GM23338 (cell line): ENCODE data around the gene PRR29. TPM values are rescaled to one million over a fixed set of nuclear protein-coding genes. Genes with fewer than 3 reads are reported as not detected.

Experiments used
- ATAC-seq: fragments of 200-7000 bp; cut with Tn5 transposase; 3 replicates; pipeline ENCODE4 v1.9.1; 2020
- DNase-seq: peaks from one replicate; pipeline ENCODE4 v3.0.0-alpha.2; 2015; ENCODE audit warnings: low spot score
- H2AFZ ChIP-seq: fragments of 200-600 bp; sonication (generic); 2 replicates; pipeline ENCODE4 v1.8.0; 2016; ENCODE audit warnings: antibody characterized with exemption, mild to moderate bottlenecking, moderate library complexity
- H3F3A ChIP-seq: fragments of 200-600 bp; sonication (generic); replicated peaks from 2 replicates; pipeline ENCODE4 v1.8.0; 2017; ENCODE audit warnings: antibody characterized with exemption, mixed run types, low read depth
- H3K27ac ChIP-seq: fragments of 200-600 bp; sonication (generic); 2 replicates; pipeline ENCODE4 v1.6.1; 2016; ENCODE audit warnings: low read depth
- H3K27me3 ChIP-seq: fragments of 200-600 bp; sonication (generic); 2 replicates; pipeline ENCODE4 v1.8.0; 2016; ENCODE audit warnings: mild to moderate bottlenecking, mixed run types, moderate library complexity; ENCODE audit not compliant: insufficient read depth
- H3K36me3 ChIP-seq: fragments of 200-600 bp; sonication (generic); 2 replicates; pipeline ENCODE4 v1.8.0; 2016; ENCODE audit warnings: mild to moderate bottlenecking; ENCODE audit not compliant: insufficient read depth
- H3K4me1 ChIP-seq: fragments of 200-600 bp; sonication (generic); 2 replicates; pipeline ENCODE4 v1.8.0; 2016; ENCODE audit warnings: mild to moderate bottlenecking, moderate library complexity; ENCODE audit not compliant: insufficient read depth
- H3K4me2 ChIP-seq: fragments of 200-600 bp; sonication (generic); 2 replicates; pipeline ENCODE4 v1.7.1; 2017; ENCODE audit warnings: mixed run types
- H3K4me3 ChIP-seq: fragments of 200-600 bp; sonication (generic); 2 replicates; pipeline ENCODE4 v1.6.1; 2016; ENCODE audit warnings: mixed run types
- H3K79me2 ChIP-seq: fragments of 200-600 bp; sonication (generic); replicated peaks from 2 replicates; pipeline ENCODE4 v1.8.0; 2017; ENCODE audit warnings: mild to moderate bottlenecking; ENCODE audit not compliant: insufficient read depth
- H3K9me2 ChIP-seq: fragments of 200-600 bp; sonication (generic); 2 replicates; pipeline ENCODE4 v1.8.0; 2017; ENCODE audit not compliant: insufficient read depth
- H4K20me1 ChIP-seq: fragments of 200-600 bp; sonication (generic); replicated peaks from 2 replicates; pipeline ENCODE4 v1.8.0; 2017; ENCODE audit warnings: mild to moderate bottlenecking; ENCODE audit not compliant: insufficient read depth
- H3K27ac Mint-ChIP-seq: 2 replicates; pipeline ENCODE4 v1.8.0; 2020; ENCODE audit warnings: inconsistent platforms, mild to moderate bottlenecking, moderate library complexity, mixed read lengths
- H3K27me3 Mint-ChIP-seq: 3 replicates; pipeline ENCODE4 v1.8.0; 2022; ENCODE audit warnings: low read depth, mild to moderate bottlenecking, moderate library complexity, mixed read lengths, inconsistent platforms; ENCODE audit not compliant: insufficient read depth, poor library complexity
- H3K36me3 Mint-ChIP-seq: 3 replicates; pipeline ENCODE4 v1.8.0; 2021; ENCODE audit warnings: low read depth, mild to moderate bottlenecking, inconsistent platforms, moderate library complexity, mixed read lengths
- H3K4me1 Mint-ChIP-seq: 3 replicates; pipeline ENCODE4 v1.8.0; 2020; ENCODE audit warnings: mild to moderate bottlenecking, inconsistent platforms, mixed read lengths
- H3K4me3 Mint-ChIP-seq: 3 replicates; pipeline ENCODE4 v1.8.0; 2021; ENCODE audit warnings: moderate library complexity, mild to moderate bottlenecking, inconsistent platforms, mixed read lengths
- H3K9me3 Mint-ChIP-seq: 3 replicates; pipeline ENCODE4 v1.8.0; 2020; ENCODE audit warnings: moderate library complexity, mild to moderate bottlenecking, inconsistent platforms, mixed read lengths
- CREB1 ChIP-seq: fragments of 250-450 bp; sonication (Bioruptor Pico); IDR thresholded peaks from 2 replicates; pipeline ENCODE4 v1.5.0; 2020; ENCODE audit warnings: low read depth, mild to moderate bottlenecking, moderate library complexity
- EZH2 ChIP-seq: fragments of 200-600 bp; sonication (generic); IDR thresholded peaks from one replicate; pipeline ENCODE4 v1.8.0; 2017; ENCODE audit warnings: antibody characterized with exemption, mild to moderate bottlenecking, low read depth; ENCODE audit not compliant: unreplicated experiment
- NANOG ChIP-seq: IDR thresholded peaks from 2 replicates; pipeline ENCODE4 v1.6.1; 2016; ENCODE audit warnings: antibody characterized with exemption, borderline replicate concordance
- ZNF114 ChIP-seq: fragments of 250-450 bp; sonication (Bioruptor Pico); IDR thresholded peaks from 2 replicates; pipeline ENCODE4 v1.5.0; 2020; ENCODE audit warnings: mild to moderate bottlenecking, moderate library complexity
- ZNF331 ChIP-seq: fragments of 250-450 bp; sonication (Bioruptor Pico); IDR thresholded peaks from 2 replicates; pipeline ENCODE4 v1.5.0; 2020; ENCODE audit warnings: low read depth, mild to moderate bottlenecking, moderate library complexity
- polyA plus RNA-seq: library from polyadenylated mRNA; unstranded; fragments of >200 nt; fragmentation: Nextera tagmentation; extraction: Ambion mirVana; gene quantifications from 2 replicates; pipeline ENCODE4 v1.2.1, GENCODE V29; 2016
- total RNA-seq: library from RNA; depleted of rRNA; stranded (reverse); fragments of >200 nt; shearing (Covaris generic); gene quantifications from 2 replicates; pipeline ENCODE4 v1.2.3, GENCODE V29; 2014
- TF ChIP-seq, protein P1 (sequence below): IDR thresholded peaks from one replicate; pipeline ENCODE4 v1.6.1; 2018; ENCODE audit warnings: antibody characterized with exemption; ENCODE audit not compliant: unreplicated experiment
- TF ChIP-seq, protein P2 (sequence below), 2 experiments: fragments of 200-600 bp in 1 of 2; sonication (generic) in 1 of 2; conservative IDR thresholded peaks; 2 replicates each; pipeline versions ENCODE4 v1.5.1 to v1.6.1; 2016 to 2017; ENCODE audit warnings: antibody characterized with exemption in 2 of 2, low read depth in 2 of 2, mild to moderate bottlenecking in 2 of 2, moderate library complexity in 1 of 2
- TF ChIP-seq, protein P3 (sequence below): fragments of 250-450 bp; sonication (Bioruptor Pico); IDR thresholded peaks from 2 replicates; pipeline ENCODE4 v1.5.0; 2020; ENCODE audit warnings: mild to moderate bottlenecking, moderate library complexity
- TF ChIP-seq, protein P4 (sequence below): IDR thresholded peaks from 2 replicates; pipeline ENCODE4 v1.6.1; 2016; ENCODE audit warnings: antibody characterized with exemption

PRR29 gene
- total and polyA plus RNA-seq, 2 experiments from 2014 or later: 0.24 to 1.3 TPM

DNA sequence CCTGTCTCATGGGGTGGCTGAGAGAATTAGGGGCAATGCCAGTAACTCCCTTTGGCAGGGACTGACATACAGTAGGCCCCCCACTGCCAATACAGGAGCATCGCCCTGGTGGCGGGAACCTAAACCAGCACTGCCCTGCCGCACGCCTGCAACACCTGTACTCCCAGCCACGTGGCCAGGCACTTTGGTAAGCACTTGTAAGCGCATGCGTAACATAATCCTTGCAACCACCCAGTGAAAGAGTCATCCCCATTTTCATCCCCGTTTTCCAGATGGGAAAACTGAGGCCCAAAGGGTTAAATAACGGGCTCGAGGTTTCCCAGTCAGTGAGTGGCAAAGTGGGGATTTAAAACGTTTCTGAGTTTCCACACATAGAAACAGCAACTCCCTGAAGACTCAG, 42.9 kb upstream of the PRR29 start (continued):
- TF ChIP-seq, protein P1, sequence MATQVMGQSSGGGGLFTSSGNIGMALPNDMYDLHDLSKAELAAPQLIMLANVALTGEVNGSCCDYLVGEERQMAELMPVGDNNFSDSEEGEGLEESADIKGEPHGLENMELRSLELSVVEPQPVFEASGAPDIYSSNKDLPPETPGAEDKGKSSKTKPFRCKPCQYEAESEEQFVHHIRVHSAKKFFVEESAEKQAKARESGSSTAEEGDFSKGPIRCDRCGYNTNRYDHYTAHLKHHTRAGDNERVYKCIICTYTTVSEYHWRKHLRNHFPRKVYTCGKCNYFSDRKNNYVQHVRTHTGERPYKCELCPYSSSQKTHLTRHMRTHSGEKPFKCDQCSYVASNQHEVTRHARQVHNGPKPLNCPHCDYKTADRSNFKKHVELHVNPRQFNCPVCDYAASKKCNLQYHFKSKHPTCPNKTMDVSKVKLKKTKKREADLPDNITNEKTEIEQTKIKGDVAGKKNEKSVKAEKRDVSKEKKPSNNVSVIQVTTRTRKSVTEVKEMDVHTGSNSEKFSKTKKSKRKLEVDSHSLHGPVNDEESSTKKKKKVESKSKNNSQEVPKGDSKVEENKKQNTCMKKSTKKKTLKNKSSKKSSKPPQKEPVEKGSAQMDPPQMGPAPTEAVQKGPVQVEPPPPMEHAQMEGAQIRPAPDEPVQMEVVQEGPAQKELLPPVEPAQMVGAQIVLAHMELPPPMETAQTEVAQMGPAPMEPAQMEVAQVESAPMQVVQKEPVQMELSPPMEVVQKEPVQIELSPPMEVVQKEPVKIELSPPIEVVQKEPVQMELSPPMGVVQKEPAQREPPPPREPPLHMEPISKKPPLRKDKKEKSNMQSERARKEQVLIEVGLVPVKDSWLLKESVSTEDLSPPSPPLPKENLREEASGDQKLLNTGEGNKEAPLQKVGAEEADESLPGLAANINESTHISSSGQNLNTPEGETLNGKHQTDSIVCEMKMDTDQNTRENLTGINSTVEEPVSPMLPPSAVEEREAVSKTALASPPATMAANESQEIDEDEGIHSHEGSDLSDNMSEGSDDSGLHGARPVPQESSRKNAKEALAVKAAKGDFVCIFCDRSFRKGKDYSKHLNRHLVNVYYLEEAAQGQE: no peak

DNA sequence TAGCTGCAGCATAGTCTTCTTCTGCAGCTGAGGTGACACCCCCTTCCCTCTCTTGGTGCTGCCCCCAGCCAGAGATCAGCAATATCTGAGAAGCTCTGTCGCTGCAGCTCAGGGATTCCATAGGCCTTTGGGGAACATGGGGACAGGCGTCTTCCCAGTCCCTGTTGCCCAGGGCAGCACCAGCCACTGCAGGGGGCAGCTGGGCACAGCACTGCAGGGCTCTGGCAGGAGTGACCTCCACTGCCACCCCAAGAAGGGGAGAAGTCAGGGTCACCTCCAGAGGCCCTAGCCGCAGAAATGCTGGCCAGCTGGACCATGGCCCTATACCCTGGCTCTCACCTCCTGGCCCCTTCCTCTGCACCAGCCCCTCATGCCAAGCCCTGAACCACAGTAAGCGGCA, 42.4 kb upstream of the PRR29 start:
- Mint-ChIP-seq H3K27ac (no peak overlapping the region), H3K4me1 (peaks cover 12% of the 10 kb centered on the region), H3K4me3 (no peak overlapping the region), H3K9me3 (no peaks in the 10 kb centered on the region), H3K36me3 (peaks cover 13% of the 10 kb centered on the region; the same call in 2 of the 3 replicates), H3K27me3 (peaks cover 9% of the 10 kb centered on the region)
- H3F3A ChIP-seq: no peaks in the 10 kb centered on the region
- H4K20me1 ChIP-seq: no peaks in the 10 kb centered on the region
- no peaks in the 10 kb centered on the region for H3K79me2 ChIP-seq
- no peaks in the 10 kb centered on the region for H3K9me2 ChIP-seq
- no peak overlapping the region for H3K4me2 ChIP-seq
- H3K27ac ChIP-seq: no peak overlapping the region
- no peaks in the 10 kb centered on the region for H3K36me3 ChIP-seq
- peaks cover 10% of the 10 kb centered on the region; the same call in 1 of the 2 replicates for H3K4me1 ChIP-seq
- no peak overlapping the region for H3K4me3 ChIP-seq
- DNase-seq (no peak), ATAC-seq (no peak)
- H3K27me3 ChIP-seq: no peaks in the 10 kb centered on the region
- H2AFZ ChIP-seq: no peak overlapping the region
- TF ChIP-seq CREB1 (CRISPR knock-in tag) (no peak), EZH2 (no peak), ZNF114 (no peak), NANOG (no peak), ZNF331 (CRISPR knock-in tag) (no peak)
- TF ChIP-seq, protein P2, sequence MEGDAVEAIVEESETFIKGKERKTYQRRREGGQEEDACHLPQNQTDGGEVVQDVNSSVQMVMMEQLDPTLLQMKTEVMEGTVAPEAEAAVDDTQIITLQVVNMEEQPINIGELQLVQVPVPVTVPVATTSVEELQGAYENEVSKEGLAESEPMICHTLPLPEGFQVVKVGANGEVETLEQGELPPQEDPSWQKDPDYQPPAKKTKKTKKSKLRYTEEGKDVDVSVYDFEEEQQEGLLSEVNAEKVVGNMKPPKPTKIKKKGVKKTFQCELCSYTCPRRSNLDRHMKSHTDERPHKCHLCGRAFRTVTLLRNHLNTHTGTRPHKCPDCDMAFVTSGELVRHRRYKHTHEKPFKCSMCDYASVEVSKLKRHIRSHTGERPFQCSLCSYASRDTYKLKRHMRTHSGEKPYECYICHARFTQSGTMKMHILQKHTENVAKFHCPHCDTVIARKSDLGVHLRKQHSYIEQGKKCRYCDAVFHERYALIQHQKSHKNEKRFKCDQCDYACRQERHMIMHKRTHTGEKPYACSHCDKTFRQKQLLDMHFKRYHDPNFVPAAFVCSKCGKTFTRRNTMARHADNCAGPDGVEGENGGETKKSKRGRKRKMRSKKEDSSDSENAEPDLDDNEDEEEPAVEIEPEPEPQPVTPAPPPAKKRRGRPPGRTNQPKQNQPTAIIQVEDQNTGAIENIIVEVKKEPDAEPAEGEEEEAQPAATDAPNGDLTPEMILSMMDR (conservative IDR thresholded peaks at IDR 0.05; ENCODE audit: low read depth in 2 of 2): no peak
- TF ChIP-seq, protein P3, sequence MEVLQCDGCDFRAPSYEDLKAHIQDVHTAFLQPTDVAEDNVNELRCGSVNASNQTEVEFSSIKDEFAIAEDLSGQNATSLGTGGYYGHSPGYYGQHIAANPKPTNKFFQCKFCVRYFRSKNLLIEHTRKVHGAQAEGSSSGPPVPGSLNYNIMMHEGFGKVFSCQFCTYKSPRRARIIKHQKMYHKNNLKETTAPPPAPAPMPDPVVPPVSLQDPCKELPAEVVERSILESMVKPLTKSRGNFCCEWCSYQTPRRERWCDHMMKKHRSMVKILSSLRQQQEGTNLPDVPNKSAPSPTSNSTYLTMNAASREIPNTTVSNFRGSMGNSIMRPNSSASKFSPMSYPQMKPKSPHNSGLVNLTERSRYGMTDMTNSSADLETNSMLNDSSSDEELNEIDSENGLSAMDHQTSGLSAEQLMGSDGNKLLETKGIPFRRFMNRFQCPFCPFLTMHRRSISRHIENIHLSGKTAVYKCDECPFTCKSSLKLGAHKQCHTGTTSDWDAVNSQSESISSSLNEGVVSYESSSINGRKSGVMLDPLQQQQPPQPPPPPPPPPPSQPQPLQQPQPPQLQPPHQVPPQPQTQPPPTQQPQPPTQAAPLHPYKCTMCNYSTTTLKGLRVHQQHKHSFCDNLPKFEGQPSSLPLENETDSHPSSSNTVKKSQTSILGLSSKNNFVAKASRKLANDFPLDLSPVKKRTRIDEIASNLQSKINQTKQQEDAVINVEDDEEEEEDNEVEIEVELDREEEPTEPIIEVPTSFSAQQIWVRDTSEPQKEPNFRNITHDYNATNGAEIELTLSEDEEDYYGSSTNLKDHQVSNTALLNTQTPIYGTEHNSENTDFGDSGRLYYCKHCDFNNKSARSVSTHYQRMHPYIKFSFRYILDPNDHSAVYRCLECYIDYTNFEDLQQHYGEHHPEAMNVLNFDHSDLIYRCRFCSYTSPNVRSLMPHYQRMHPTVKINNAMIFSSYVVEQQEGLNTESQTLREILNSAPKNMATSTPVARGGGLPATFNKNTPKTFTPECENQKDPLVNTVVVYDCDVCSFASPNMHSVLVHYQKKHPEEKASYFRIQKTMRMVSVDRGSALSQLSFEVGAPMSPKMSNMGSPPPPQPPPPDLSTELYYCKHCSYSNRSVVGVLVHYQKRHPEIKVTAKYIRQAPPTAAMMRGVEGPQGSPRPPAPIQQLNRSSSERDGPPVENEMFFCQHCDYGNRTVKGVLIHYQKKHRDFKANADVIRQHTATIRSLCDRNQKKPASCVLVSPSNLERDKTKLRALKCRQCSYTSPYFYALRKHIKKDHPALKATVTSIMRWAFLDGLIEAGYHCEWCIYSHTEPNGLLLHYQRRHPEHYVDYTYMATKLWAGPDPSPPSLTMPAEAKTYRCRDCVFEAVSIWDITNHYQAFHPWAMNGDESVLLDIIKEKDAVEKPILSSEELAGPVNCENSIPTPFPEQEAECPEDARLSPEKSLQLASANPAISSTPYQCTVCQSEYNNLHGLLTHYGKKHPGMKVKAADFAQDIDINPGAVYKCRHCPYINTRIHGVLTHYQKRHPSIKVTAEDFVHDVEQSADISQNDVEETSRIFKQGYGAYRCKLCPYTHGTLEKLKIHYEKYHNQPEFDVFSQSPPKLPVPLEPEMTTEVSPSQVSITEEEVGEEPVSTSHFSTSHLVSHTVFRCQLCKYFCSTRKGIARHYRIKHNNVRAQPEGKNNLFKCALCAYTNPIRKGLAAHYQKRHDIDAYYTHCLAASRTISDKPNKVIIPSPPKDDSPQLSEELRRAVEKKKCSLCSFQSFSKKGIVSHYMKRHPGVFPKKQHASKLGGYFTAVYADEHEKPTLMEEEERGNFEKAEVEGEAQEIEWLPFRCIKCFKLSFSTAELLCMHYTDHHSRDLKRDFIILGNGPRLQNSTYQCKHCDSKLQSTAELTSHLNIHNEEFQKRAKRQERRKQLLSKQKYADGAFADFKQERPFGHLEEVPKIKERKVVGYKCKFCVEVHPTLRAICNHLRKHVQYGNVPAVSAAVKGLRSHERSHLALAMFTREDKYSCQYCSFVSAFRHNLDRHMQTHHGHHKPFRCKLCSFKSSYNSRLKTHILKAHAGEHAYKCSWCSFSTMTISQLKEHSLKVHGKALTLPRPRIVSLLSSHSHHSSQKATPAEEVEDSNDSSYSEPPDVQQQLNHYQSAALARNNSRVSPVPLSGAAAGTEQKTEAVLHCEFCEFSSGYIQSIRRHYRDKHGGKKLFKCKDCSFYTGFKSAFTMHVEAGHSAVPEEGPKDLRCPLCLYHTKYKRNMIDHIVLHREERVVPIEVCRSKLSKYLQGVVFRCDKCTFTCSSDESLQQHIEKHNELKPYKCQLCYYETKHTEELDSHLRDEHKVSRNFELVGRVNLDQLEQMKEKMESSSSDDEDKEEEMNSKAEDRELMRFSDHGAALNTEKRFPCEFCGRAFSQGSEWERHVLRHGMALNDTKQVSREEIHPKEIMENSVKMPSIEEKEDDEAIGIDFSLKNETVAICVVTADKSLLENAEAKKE (CRISPR knock-in tag): no peak
- TF ChIP-seq, protein P4, sequence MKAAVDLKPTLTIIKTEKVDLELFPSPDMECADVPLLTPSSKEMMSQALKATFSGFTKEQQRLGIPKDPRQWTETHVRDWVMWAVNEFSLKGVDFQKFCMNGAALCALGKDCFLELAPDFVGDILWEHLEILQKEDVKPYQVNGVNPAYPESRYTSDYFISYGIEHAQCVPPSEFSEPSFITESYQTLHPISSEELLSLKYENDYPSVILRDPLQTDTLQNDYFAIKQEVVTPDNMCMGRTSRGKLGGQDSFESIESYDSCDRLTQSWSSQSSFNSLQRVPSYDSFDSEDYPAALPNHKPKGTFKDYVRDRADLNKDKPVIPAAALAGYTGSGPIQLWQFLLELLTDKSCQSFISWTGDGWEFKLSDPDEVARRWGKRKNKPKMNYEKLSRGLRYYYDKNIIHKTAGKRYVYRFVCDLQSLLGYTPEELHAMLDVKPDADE: no peak
